ENCODE results near the gene DDX4. TPM values are rescaled to one million over a fixed set of nuclear protein-coding genes. Genes with fewer than 3 reads are reported as not detected.
"Not testable (repeated sequence)": the region's sequence is repeated elsewhere in the genome, so short reads cannot be mapped to it uniquely, and the experiment has no call there.

The DDX4 gene
- total and polyA plus RNA-seq, 2 donors (not counting 1 experiment from before 2014, with no cell fraction given): not detected

GRCh38 chr5:55719026-55719425, 18.8 kb upstream of the DDX4 start:
- H3K4me3 ChIP-seq (ENCODE audit: control extremely low read depth in 1 of 5, extremely low read depth in 1 of 5, insufficient read depth in 1 of 5, low read depth in 2 of 5, low read length in 4 of 5); CTCF ChIA-PET; H3K27me3 Mint-ChIP-seq; H3K27ac Mint-ChIP-seq; DNase-seq; ATAC-seq (ENCODE audit: low read depth); H3K27ac ChIP-seq (ENCODE audit: low read length in 2 of 2); H2AFZ ChIP-seq (ENCODE audit: insufficient read depth, low read depth, low read length, poor library complexity, severe bottlenecking); H3K4me2 ChIP-seq (replicated peaks; ENCODE audit: low read depth, low read length, poor library complexity, severe bottlenecking); H3K27me3 ChIP-seq (replicated peaks in 1 of 4; ENCODE audit: control extremely low read depth in 1 of 4, control insufficient read depth in 3 of 4, insufficient read depth in 4 of 4, low read length in 3 of 4); H3K9ac ChIP-seq (ENCODE audit: low read length); POLR2A ChIA-PET; H3K4me3 Mint-ChIP-seq; H3K79me2 ChIP-seq (ENCODE audit: control insufficient read depth, insufficient read depth, low read length); H3K9me3 Mint-ChIP-seq (ENCODE audit: insufficient read depth); H4K20me1 ChIP-seq (ENCODE audit: control insufficient read depth, insufficient read depth, low read length, poor library complexity, severe bottlenecking); H3K36me3 ChIP-seq (replicated peaks in 1 of 2; ENCODE audit: control extremely low read depth in 1 of 2, control insufficient read depth in 1 of 2, extremely low read depth in 1 of 2, insufficient read depth in 2 of 2, low read length in 1 of 2); H3K4me1 ChIP-seq (ENCODE audit: control insufficient read depth in 2 of 2, insufficient read depth in 2 of 2, low read length in 2 of 2); H3K9me3 ChIP-seq (ENCODE audit: control extremely low read depth in 1 of 3, control insufficient read depth in 2 of 3, insufficient read depth in 1 of 3, low read length in 2 of 3): not testable (repeated sequence)
- WGBS (ENCODE audit: insufficient coverage): no CpG with 5 or more reads among the region's 2 CpGs
- H3K4me1 Mint-ChIP-seq: peaks cover 13% of the 10 kb centered on the region
- intact Hi-C loops (cut with micrococcal nuclease): loop anchor here (10.0 kb wide), 1 partner anchor 1404 kb away; the partner anchor contains the start of gene ARL15

GRCh38 chr5:55720188-55720703, 17.6 kb upstream of the DDX4 start:
- Histone ChIP-seq H3K4me2 (replicated peaks; ENCODE audit: low read depth, low read length, poor library complexity, severe bottlenecking) (no peak overlapping the region), H3K27ac (ENCODE audit: low read length in 2 of 2) (no peak overlapping the region), H2AFZ (ENCODE audit: insufficient read depth, low read depth, low read length, poor library complexity, severe bottlenecking) (no peak overlapping the region), H3K4me1 (ENCODE audit: control insufficient read depth in 2 of 2, insufficient read depth in 2 of 2, low read length in 2 of 2) (no peaks in the 10 kb centered on the region), H3K27me3 (replicated peaks in 1 of 4; ENCODE audit: control extremely low read depth in 1 of 4, control insufficient read depth in 3 of 4, insufficient read depth in 4 of 4, low read length in 3 of 4) (no peaks in the 10 kb centered on the region), H3K36me3 (replicated peaks in 1 of 2; ENCODE audit: control extremely low read depth in 1 of 2, control insufficient read depth in 1 of 2, extremely low read depth in 1 of 2, insufficient read depth in 2 of 2, low read length in 1 of 2) (no peaks in the 10 kb centered on the region), H3K4me3 (ENCODE audit: control extremely low read depth in 1 of 5, extremely low read depth in 1 of 5, insufficient read depth in 1 of 5, low read depth in 2 of 5, low read length in 4 of 5) (no peak overlapping the region), H3K9ac (ENCODE audit: low read length) (no peak overlapping the region), H3K9me3 (ENCODE audit: control extremely low read depth in 1 of 3, control insufficient read depth in 2 of 3, insufficient read depth in 1 of 3, low read length in 2 of 3) (peaks cover 0 to 4% (median 0%) of the 10 kb centered on the region in 3 donors), H3K79me2 (ENCODE audit: control insufficient read depth, insufficient read depth, low read length) (no peaks in the 10 kb centered on the region), H4K20me1 (ENCODE audit: control insufficient read depth, insufficient read depth, low read length, poor library complexity, severe bottlenecking) (no peaks in the 10 kb centered on the region)
- Mint-ChIP-seq H3K27ac (no peak overlapping the region), H3K4me3 (no peak overlapping the region), H3K4me1 (peaks cover 13% of the 10 kb centered on the region), H3K9me3 (ENCODE audit: insufficient read depth) (peaks cover 2% of the 10 kb centered on the region), H3K27me3 (peaks cover 2% of the 10 kb centered on the region)
- no peak for DNase-seq
- intact Hi-C loops (cut with micrococcal nuclease): no loop called here
- WGBS (ENCODE audit: insufficient coverage): 100% methylated on average over 1 of the region's 3 CpGs
- ATAC-seq (ENCODE audit: low read depth): no peak
- no peak for TF ChIP-seq CTCF (IDR thresholded peaks at IDR 0.05)
- POLR2A ChIA-PET: no interaction called here
- CTCF ChIA-PET: interaction anchor here (0.6 to 1.2 kb wide), 4 partner anchors 10 to 778 kb away, joined by 3 to 4 read pairs (median 4); no protein-coding TSS in a partner anchor

Measured in B cell (primary cell).